Measurements from ENCODE around the gene CIC. TPM values are rescaled to one million over a fixed set of nuclear protein-coding genes. Genes with fewer than 3 reads are reported as not detected.

Gene CIC
- total RNA-seq, 2 donors from 2014 or later: 40.5 to 61.0 TPM

DNA sequence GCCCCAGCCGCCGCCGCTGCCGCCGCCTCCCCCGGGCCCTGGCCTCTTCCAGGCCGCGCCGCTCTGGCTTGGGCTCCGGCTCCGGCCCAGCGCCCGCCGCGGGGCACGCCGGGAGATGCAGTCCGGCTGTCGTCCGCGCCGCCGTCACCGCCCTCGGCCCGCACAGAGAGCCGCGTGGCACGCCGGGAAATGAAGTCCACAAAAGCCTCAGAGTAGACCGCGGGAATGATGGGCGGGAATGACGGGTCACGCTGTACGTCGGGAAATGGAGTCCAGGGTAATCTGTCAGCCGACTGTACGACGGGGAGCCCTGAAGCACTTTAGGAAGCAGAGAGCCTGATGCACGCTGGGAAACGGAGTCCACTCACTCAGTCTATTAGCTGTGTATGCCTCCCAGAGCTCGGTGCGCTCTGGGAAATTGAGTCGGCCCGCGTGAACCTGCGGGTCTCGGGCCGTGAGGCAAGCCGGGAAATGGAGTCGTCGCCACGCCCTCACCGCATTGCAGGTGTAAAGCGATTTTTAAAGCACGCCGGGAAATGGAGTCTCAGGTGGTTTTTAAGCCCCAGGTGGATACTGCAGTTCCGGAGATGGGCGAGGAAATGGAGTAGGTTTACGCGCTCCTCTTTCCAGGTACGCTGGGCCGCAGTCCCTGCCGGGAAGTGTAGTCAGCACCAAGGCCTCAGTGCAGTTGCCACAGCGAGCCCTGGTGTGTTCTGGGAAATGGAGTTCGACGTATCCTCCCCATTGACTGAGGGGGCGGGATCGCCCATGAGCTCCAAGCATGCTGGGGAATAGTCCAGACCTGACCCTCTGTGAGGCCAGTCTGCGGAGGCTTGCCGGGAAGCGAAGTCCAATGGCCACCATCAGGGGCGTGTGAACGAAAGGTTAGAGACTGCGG, 26.3 kb upstream of the CIC start, which contains the start of gene GSK3A:
GSK3A (minus strand) TSS at position 91 of the 898 bp plus-strand sequence. CDS start 137 bp downstream, outside the sequence.
- DNase-seq: peak; percentile 98 to 99 (median 98)
- intact Hi-C loops (cut with DNase I): no loop called here
- no peaks in the 10 kb centered on the region for H3K27me3 ChIP-seq
- H3K36me3 ChIP-seq (replicated peaks in 1 of 2; ENCODE audit: insufficient read depth in 1 of 2, low read depth in 2 of 2): no peaks in the 10 kb centered on the region
- 0 to 1% methylated on average over 33 to 71 of the region's 76 CpGs for WGBS, 2 donors
- peaks cover 55% of the 10 kb centered on the region for H3K4me1 ChIP-seq
- no peaks in the 10 kb centered on the region for H3K9me3 ChIP-seq
- peak; percentile 79 for ATAC-seq
- H3K27ac ChIP-seq: peak within 1 kb of the TSS; percentile 76 to 94 (median 84)
- peak; percentile 92 to 99 (median 98) for TF ChIP-seq POLR2A (IDR thresholded peaks at IDR 0.05)
- TF ChIP-seq, protein P1, sequence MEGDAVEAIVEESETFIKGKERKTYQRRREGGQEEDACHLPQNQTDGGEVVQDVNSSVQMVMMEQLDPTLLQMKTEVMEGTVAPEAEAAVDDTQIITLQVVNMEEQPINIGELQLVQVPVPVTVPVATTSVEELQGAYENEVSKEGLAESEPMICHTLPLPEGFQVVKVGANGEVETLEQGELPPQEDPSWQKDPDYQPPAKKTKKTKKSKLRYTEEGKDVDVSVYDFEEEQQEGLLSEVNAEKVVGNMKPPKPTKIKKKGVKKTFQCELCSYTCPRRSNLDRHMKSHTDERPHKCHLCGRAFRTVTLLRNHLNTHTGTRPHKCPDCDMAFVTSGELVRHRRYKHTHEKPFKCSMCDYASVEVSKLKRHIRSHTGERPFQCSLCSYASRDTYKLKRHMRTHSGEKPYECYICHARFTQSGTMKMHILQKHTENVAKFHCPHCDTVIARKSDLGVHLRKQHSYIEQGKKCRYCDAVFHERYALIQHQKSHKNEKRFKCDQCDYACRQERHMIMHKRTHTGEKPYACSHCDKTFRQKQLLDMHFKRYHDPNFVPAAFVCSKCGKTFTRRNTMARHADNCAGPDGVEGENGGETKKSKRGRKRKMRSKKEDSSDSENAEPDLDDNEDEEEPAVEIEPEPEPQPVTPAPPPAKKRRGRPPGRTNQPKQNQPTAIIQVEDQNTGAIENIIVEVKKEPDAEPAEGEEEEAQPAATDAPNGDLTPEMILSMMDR (IDR thresholded peaks at IDR 0.05): peak in 2 of 7 experiments; percentile 19 to 22
- peak within 1 kb of the TSS; percentile 63 to 76 for H3K4me3 ChIP-seq

DNA sequence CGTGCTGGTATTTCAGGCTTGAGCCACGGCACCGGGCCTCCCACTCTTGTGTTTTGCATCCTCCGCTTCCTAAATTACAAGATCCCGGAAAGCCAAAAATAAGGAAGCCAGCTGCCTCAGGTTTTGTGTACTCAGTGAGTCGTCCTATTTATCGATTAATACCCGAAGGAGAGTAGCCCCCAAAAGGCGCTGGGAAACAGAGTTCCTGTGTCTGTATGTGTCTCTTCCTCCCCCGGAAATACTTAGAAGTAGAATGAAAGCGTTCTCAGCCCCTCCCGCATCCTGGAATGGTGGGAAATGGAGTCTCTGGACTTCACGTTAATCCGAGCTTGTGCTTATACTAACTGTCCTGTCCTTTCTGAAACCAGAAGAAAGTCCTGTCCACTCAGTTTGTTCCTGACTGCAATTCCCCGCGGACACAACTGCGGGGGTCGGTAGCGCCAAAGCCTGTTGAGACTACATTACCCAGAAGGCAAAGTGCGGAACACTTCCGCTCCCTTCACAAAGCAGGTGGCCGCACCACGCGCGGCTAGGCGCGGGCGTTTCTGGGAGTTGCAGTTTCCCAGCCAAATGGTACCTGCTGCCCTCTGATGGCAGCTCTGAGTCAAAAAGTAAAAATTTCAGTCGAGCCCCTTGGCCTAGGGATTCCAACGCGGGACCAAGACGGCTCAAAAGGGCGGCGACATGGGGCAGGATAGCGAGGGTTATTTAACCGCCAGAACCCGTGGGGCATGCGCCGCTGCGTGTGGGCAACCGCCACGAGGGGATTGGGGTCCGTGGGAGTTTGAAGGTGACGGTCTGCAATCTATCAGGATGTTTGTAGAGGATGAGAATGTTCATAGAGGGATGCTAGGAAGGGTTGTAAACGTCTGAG, 24.5 kb upstream of the CIC start:
- Histone ChIP-seq H3K36me3 (replicated peaks in 1 of 2; ENCODE audit: insufficient read depth in 1 of 2, low read depth in 2 of 2) (peaks cover 0 to 9% of the 10 kb centered on the region in 2 donors), H3K4me3 (peak overlapping the region; percentile 2 to 26), H3K4me1 (peaks cover 50% of the 10 kb centered on the region), H3K27ac (peak overlapping the region; percentile 72 to 94 (median 83)), H3K9me3 (no peaks in the 10 kb centered on the region), H3K27me3 (no peaks in the 10 kb centered on the region)
- WGBS, 2 donors: 2 to 3% methylated on average over 20 to 45 of the region's 45 CpGs
- intact Hi-C loops (cut with DNase I): loop anchor here (5.0 kb wide), 1 partner anchor 48 kb away; no protein-coding TSS in a partner anchor
- peak; percentile 9 to 82 (median 72) for TF ChIP-seq POLR2A (IDR thresholded peaks at IDR 0.05)
- TF ChIP-seq, protein P1 (IDR thresholded peaks at IDR 0.05): peak; percentile 36 to 80 (median 64)
- peak; percentile 39 for ATAC-seq
- peak; percentile 90 to 93 (median 91) for DNase-seq

DNA sequence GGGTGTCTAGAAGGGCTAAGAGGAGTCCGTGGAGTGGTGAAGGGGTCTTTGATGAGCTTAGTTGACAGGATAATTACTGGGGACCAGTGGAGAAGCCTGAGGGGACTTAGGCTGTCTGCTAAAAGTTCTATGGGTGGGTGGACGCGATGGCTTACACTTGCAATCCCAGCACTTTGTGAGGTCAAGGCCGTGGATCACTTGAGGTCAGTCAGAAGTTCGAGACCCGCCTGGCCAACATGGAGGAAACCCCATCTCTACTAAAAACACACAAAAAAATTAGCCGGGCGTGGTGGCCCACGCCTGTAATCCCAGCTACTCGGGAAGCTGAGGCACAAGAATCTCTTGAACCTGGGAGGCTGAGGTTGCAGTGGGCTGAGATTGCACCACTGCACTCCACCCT, 23.8 kb upstream of the CIC start:
- Histone ChIP-seq H3K4me1 (peaks cover 47% of the 10 kb centered on the region), H3K27ac (peak overlapping the region in 3 of 4 donors; percentile 76 to 94 (median 90))

More for the DNA sequence above, 23.8 kb upstream of the CIC start:
- Histone ChIP-seq H3K36me3 (replicated peaks in 1 of 2; ENCODE audit: insufficient read depth in 1 of 2, low read depth in 2 of 2) (peaks cover 0 to 9% of the 10 kb centered on the region in 2 donors), H3K4me3 (no peak overlapping the region), H3K27me3 (no peaks in the 10 kb centered on the region), H3K9me3 (no peaks in the 10 kb centered on the region)
- DNase-seq (no peak), ATAC-seq (no peak)
- TF ChIP-seq POLR2A (IDR thresholded peaks at IDR 0.05): no peak
- TF ChIP-seq, protein P1 (IDR thresholded peaks at IDR 0.05): no peak
- intact Hi-C loops (cut with DNase I): loop anchor here (5.0 kb wide), 1 partner anchor 47 kb away; no protein-coding TSS in a partner anchor
- 69 to 71% methylated on average over 10 of the region's 10 CpGs for WGBS, 2 donors

Data from body of pancreas (tissue), 4 donors.